Neural cell (in vitro differentiated cells): Measurements from ENCODE around the gene SORCS1. TPM values are rescaled to one million over a fixed set of nuclear protein-coding genes. Genes with fewer than 3 reads are reported as not detected.

Experiments
- H2AFZ ChIP-seq: fragments of 200-600, 300-800 bp; sonication (generic), shearing (Covaris generic); 2 replicates; pipeline ENCODE4 v1.6.0; 2014; ENCODE audit warnings: low read depth, mild to moderate bottlenecking, antibody characterized with exemption, low read length, moderate library complexity
- H3F3A ChIP-seq: fragments of 200-600 bp; shearing (Covaris generic); 2 replicates; pipeline ENCODE4 v1.6.1; 2016; ENCODE audit warnings: mild to moderate bottlenecking, moderate library complexity, mixed read lengths, antibody characterized with exemption, low read length; ENCODE audit not compliant: insufficient read depth, poor library complexity, severe bottlenecking
- H3K27ac ChIP-seq: fragments of 200-600, 300-800 bp; sonication (generic), shearing (Covaris generic); 2 replicates; pipeline ENCODE4 v1.5.1; 2014; ENCODE audit warnings: mild to moderate bottlenecking, low read length, moderate library complexity
- H3K27me3 ChIP-seq: fragments of 300-800, 200-600 bp; sonication (generic), shearing (Covaris generic); 2 replicates; pipeline ENCODE4 v1.6.0; 2014; ENCODE audit warnings: mild to moderate bottlenecking, low read depth, low read length, moderate library complexity; ENCODE audit not compliant: insufficient read depth
- H3K36me3 ChIP-seq: fragments of 300-800, 200-600 bp; sonication (generic), shearing (Covaris generic); 2 replicates; pipeline ENCODE4 v1.5.1; 2014; ENCODE audit warnings: mild to moderate bottlenecking, antibody characterized with exemption, low read length, moderate library complexity; ENCODE audit not compliant: insufficient read depth
- H3K4me2 ChIP-seq: fragments of 300-800, 200-600 bp; sonication (generic), shearing (Covaris generic); 2 replicates; pipeline ENCODE4 v1.6.0; 2014; ENCODE audit warnings: mild to moderate bottlenecking, low read length
- H3K4me3 ChIP-seq: fragments of 300-800, 200-600 bp; sonication (generic), shearing (Covaris generic); 2 replicates; pipeline ENCODE4 v1.5.1; 2014; ENCODE audit warnings: mild to moderate bottlenecking, low read length, moderate library complexity
- H3K79me2 ChIP-seq: fragments of 200-600 bp; shearing (Covaris generic); replicated peaks from 2 replicates; pipeline ENCODE4 v1.6.0; 2014; ENCODE audit warnings: mild to moderate bottlenecking, low read length, moderate library complexity; ENCODE audit not compliant: insufficient read depth
- H3K9ac ChIP-seq: fragments of 300-800, 200-600 bp; sonication (generic), shearing (Covaris generic); 2 replicates; pipeline ENCODE4 v1.6.1; 2016; ENCODE audit warnings: mild to moderate bottlenecking, low read length, mixed read lengths
- H3K9me2 ChIP-seq: fragments of 200-600 bp; shearing (Covaris generic); 2 replicates; pipeline ENCODE4 v1.6.1; 2016; ENCODE audit warnings: mild to moderate bottlenecking, low read length, mixed read lengths; ENCODE audit not compliant: insufficient read depth
- H3K9me3 ChIP-seq: fragments of 200-600, 300-800 bp; sonication (generic), shearing (Covaris generic); 2 replicates; pipeline ENCODE4 v1.6.1; 2016; ENCODE audit warnings: mild to moderate bottlenecking, mixed run types, low read length, moderate library complexity, mixed read lengths
- H4K20me1 ChIP-seq: fragments of 200-600 bp; shearing (Covaris generic); 2 replicates; pipeline ENCODE4 v1.6.1; 2016; ENCODE audit warnings: mild to moderate bottlenecking, mixed run types; ENCODE audit not compliant: insufficient read depth
- EP300 ChIP-seq: fragments of 450-650 bp; conservative IDR thresholded peaks from 2 replicates; pipeline ENCODE4 v1.6.1; 2014; ENCODE audit warnings: antibody characterized with exemption, mild to moderate bottlenecking, moderate library complexity; ENCODE audit not compliant: poor library complexity, severe bottlenecking
- EZH2 ChIP-seq: fragments of 200-600, 300-800 bp; shearing (Covaris generic), sonication (generic); IDR thresholded peaks from 2 replicates; pipeline ENCODE4 v1.6.1; 2014; ENCODE audit warnings: antibody characterized with exemption, low read length, borderline replicate concordance, mild to moderate bottlenecking; ENCODE audit not compliant: insufficient read depth, poor library complexity, severe bottlenecking
- MXI1 ChIP-seq: fragments of 450-650 bp; conservative IDR thresholded peaks from 2 replicates; pipeline ENCODE4 v1.6.1; 2014; ENCODE audit warnings: antibody characterized with exemption, mild to moderate bottlenecking; ENCODE audit not compliant: poor library complexity, severe bottlenecking
- POLR2AphosphoS5 ChIP-seq: IDR thresholded peaks from 2 replicates; pipeline ENCODE4 v1.6.1; 2012
- RAD21 ChIP-seq: fragments of 450-650 bp; conservative IDR thresholded peaks from 2 replicates; pipeline ENCODE4 v1.6.1; 2014; ENCODE audit warnings: antibody characterized with exemption, mild to moderate bottlenecking, moderate library complexity
- SMC3 ChIP-seq: fragments of 450-650 bp; conservative IDR thresholded peaks from 2 replicates; pipeline ENCODE4 v1.6.1; 2014; ENCODE audit warnings: antibody characterized with exemption, mild to moderate bottlenecking, moderate library complexity; ENCODE audit not compliant: poor library complexity
- TAF1 ChIP-seq: IDR thresholded peaks from 2 replicates; pipeline ENCODE4 v1.6.1; 2012; ENCODE audit warnings: low read depth
- polyA plus RNA-seq: library from polyadenylated mRNA; depleted of rRNA; stranded (reverse); fragments of >200 nt; gene quantifications from 2 replicates; pipeline ENCODE4 v1.2.3, GENCODE V29; 2014
- TF ChIP-seq, protein P1 (sequence below): fragments of 450-650 bp; IDR thresholded peaks from 2 replicates; pipeline ENCODE4 v1.5.1; 2014; ENCODE audit warnings: antibody characterized with exemption, mild to moderate bottlenecking, moderate library complexity; ENCODE audit not compliant: poor library complexity, severe bottlenecking
- TF ChIP-seq, protein P2 (sequence below): IDR thresholded peaks from 2 replicates; pipeline ENCODE4 v1.6.1; 2012; ENCODE audit warnings: borderline replicate concordance

Gene SORCS1
- polyA plus RNA-seq, 1 donor from 2014 or later: 27.0 TPM

DNA sequence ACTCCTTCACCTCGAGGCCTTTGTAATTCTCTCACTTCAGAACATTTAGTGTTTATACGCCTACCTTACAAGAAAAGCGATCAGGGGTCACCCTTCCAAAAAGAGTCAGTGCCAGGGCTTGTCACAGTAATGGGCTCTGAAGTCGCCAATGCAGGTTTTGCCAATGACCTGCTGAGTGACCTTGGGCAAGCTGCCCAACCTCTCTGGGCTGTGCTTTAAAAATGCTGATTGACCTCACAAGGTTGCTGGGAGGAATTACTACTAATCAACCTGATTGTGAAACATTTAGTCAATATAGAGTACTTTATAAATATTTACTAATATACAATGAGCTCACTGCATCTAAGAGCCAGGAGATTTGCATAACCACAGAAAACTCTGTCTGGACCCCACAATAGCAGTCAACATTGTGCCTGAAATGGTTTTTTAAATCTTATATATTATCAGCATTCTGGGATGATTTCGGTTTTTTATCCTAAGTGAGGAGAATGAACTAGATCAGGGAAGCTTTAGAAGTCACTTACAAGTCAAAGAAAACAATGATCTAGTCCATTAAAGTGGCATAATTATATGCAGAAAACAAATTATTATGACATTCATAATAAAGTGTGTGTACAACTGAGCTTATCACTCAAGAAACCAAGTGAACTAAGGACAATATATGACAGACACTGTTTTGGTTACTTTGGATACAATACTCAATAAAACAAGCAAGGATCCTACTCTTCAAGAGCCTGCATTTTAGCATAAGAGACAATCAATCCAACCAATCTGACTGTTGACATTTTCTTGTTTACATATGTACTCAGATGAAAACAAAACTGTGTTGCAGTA, 290.5 kb downstream of the SORCS1 start:
- no peak overlapping the region for H3K27ac ChIP-seq
- no peaks in the 10 kb centered on the region for H3K79me2 ChIP-seq
- H3K27me3 ChIP-seq: no peaks in the 10 kb centered on the region
- no peaks in the 10 kb centered on the region for H3K9me2 ChIP-seq
- H3K4me2 ChIP-seq: no peak overlapping the region
- no peak overlapping the region for H3K9ac ChIP-seq
- H3K4me3 ChIP-seq: no peak overlapping the region
- H3F3A ChIP-seq: no peaks in the 10 kb centered on the region
- TF ChIP-seq RAD21 (no peak), MXI1 (no peak), EP300 (no peak), POLR2AphosphoS5 (no peak), TAF1 (no peak), SMC3 (no peak), EZH2 (no peak)
- TF ChIP-seq, protein P1, sequence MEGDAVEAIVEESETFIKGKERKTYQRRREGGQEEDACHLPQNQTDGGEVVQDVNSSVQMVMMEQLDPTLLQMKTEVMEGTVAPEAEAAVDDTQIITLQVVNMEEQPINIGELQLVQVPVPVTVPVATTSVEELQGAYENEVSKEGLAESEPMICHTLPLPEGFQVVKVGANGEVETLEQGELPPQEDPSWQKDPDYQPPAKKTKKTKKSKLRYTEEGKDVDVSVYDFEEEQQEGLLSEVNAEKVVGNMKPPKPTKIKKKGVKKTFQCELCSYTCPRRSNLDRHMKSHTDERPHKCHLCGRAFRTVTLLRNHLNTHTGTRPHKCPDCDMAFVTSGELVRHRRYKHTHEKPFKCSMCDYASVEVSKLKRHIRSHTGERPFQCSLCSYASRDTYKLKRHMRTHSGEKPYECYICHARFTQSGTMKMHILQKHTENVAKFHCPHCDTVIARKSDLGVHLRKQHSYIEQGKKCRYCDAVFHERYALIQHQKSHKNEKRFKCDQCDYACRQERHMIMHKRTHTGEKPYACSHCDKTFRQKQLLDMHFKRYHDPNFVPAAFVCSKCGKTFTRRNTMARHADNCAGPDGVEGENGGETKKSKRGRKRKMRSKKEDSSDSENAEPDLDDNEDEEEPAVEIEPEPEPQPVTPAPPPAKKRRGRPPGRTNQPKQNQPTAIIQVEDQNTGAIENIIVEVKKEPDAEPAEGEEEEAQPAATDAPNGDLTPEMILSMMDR: no peak
- TF ChIP-seq, protein P2, sequence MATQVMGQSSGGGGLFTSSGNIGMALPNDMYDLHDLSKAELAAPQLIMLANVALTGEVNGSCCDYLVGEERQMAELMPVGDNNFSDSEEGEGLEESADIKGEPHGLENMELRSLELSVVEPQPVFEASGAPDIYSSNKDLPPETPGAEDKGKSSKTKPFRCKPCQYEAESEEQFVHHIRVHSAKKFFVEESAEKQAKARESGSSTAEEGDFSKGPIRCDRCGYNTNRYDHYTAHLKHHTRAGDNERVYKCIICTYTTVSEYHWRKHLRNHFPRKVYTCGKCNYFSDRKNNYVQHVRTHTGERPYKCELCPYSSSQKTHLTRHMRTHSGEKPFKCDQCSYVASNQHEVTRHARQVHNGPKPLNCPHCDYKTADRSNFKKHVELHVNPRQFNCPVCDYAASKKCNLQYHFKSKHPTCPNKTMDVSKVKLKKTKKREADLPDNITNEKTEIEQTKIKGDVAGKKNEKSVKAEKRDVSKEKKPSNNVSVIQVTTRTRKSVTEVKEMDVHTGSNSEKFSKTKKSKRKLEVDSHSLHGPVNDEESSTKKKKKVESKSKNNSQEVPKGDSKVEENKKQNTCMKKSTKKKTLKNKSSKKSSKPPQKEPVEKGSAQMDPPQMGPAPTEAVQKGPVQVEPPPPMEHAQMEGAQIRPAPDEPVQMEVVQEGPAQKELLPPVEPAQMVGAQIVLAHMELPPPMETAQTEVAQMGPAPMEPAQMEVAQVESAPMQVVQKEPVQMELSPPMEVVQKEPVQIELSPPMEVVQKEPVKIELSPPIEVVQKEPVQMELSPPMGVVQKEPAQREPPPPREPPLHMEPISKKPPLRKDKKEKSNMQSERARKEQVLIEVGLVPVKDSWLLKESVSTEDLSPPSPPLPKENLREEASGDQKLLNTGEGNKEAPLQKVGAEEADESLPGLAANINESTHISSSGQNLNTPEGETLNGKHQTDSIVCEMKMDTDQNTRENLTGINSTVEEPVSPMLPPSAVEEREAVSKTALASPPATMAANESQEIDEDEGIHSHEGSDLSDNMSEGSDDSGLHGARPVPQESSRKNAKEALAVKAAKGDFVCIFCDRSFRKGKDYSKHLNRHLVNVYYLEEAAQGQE: no peak
- H2AFZ ChIP-seq: no peak overlapping the region
- H4K20me1 ChIP-seq: no peaks in the 10 kb centered on the region
- no peaks in the 10 kb centered on the region for H3K36me3 ChIP-seq
- H3K9me3 ChIP-seq: peaks cover 7% of the 10 kb centered on the region

DNA sequence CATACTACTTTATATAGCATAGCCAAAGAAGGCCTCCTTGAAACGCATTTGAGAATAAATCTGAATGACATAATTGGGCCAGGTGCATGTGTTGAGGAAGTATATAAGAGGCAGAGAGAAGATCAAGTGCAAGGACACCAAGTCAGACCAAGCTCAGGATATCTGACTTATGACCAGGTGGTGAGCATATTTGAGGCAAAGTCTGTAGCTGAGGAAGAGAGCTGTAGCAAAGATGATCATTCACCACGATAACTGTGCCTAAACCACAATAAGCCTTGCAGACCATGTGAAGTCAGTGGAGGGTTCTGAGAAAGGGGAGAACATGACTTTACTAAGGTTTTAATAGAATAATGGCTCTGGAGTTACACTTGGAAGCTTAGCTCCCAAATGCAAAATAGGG, 292.3 kb downstream of the SORCS1 start:
- Histone ChIP-seq H3K79me2 (no peaks in the 10 kb centered on the region), H3K9me3 (peaks cover 7% of the 10 kb centered on the region), H3K27me3 (no peaks in the 10 kb centered on the region), H3K4me3 (no peak overlapping the region), H3K27ac (no peak overlapping the region), H3F3A (no peaks in the 10 kb centered on the region), H3K4me2 (no peak overlapping the region), H3K36me3 (no peaks in the 10 kb centered on the region), H4K20me1 (no peaks in the 10 kb centered on the region), H3K9me2 (no peaks in the 10 kb centered on the region), H3K9ac (no peak overlapping the region), H2AFZ (no peak overlapping the region)
- TF ChIP-seq TAF1 (no peak), RAD21 (no peak)
